HG03342 (cell line): ENCODE measurements around the gene ANKRD44.

Experiments
- ATAC-seq: cut with Tn5 transposase; IDR thresholded peaks from one replicate; pipeline ENCODE4 v1.9.1; 2021; ENCODE audit warnings: mild to moderate bottlenecking, moderate library complexity; ENCODE audit not compliant: unreplicated experiment

The ANKRD44 gene

GRCh38 chr2:197211881-197212342 is 98.7 kb downstream of the ANKRD44 start:
- no peak for ATAC-seq

- ATAC-seq = no peak
These were observed 100.2 kb downstream of the ANKRD44 start for GRCh38 chr2:197210430-197210829.

GRCh38 chr2:197209742-197210408 is 100.7 kb downstream of the ANKRD44 start:
- peak; percentile 30 for ATAC-seq

GRCh38 chr2:197209246-197209645 is 101.3 kb downstream of the ANKRD44 start:
- peak; percentile 17 for ATAC-seq

- ATAC-seq = no peak
These were observed 101.7 kb downstream of the ANKRD44 start for GRCh38 chr2:197208841-197209240.

- ATAC-seq = no peak
These were observed 102.6 kb downstream of the ANKRD44 start for GRCh38 chr2:197208024-197208423.

GRCh38 chr2:197207598-197207997 is 103.0 kb downstream of the ANKRD44 start:
- no peak for ATAC-seq

- no peak for ATAC-seq
These were observed 103.5 kb downstream of the ANKRD44 start for GRCh38 chr2:197207106-197207505.

GRCh38 chr2:197205585-197206215 is 104.9 kb downstream of the ANKRD44 start:
- peak; percentile 72 for ATAC-seq

GRCh38 chr2:197204519-197205250 is 105.9 kb downstream of the ANKRD44 start:
- ATAC-seq = no peak

- no peak for ATAC-seq
These were observed 108.7 kb downstream of the ANKRD44 start for GRCh38 chr2:197201874-197202273.

GRCh38 chr2:197200762-197201058 is 109.9 kb downstream of the ANKRD44 start:
- ATAC-seq = no peak

- no peak for ATAC-seq
These were observed 110.4 kb downstream of the ANKRD44 start for GRCh38 chr2:197200051-197200761.

GRCh38 chr2:197198890-197199289 is 111.7 kb downstream of the ANKRD44 start:
- peak; percentile 99 for ATAC-seq

- ATAC-seq = no peak
These were observed 112.7 kb downstream of the ANKRD44 start for GRCh38 chr2:197197895-197198311.

- no peak for ATAC-seq
These were observed 113.9 kb downstream of the ANKRD44 start for GRCh38 chr2:197196541-197197180.

- no peak for ATAC-seq
These were observed 115.1 kb downstream of the ANKRD44 start for GRCh38 chr2:197195518-197195917.

- peak; percentile 75 for ATAC-seq
These were observed 118.6 kb downstream of the ANKRD44 start for GRCh38 chr2:197191940-197192322.

GRCh38 chr2:197191177-197191939 is 119.2 kb downstream of the ANKRD44 start:
- ATAC-seq = no peak

- no peak for ATAC-seq
These were observed 120.5 kb downstream of the ANKRD44 start for GRCh38 chr2:197190100-197190432.
